NCI-H128 (cell line): ENCODE results near the gene HUNK.

ENCODE experiments used
- DNase-seq: peaks from one replicate; lab custom pipeline; 2025; ENCODE audit not compliant: unreplicated experiment; lab: John Stamatoyannopoulos, UW

The HUNK gene

GRCh38 chr21:32044205-32045180, 171.7 kb downstream of the HUNK start:
- DNase-seq = no peak

DNA sequence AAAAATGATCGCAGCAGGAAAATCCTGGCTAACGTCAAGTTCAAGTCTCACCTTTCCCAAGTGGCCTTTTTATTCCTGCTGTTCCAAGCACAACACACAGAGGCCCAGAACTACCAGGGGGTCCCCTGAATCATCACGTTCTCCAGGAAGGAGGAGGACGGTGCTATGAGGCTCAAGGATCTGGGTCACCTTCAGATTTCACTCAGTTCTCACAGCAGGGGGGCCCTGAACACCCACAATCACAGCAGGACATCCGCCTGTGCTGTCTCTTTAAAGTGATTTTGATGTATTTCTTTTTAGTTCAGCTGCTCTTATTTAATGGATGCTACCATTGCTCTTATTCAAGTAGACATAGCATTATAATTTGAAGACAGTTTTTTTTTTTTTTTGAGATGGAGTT, 173.4 kb downstream of the HUNK start:
- DNase-seq = no peak

GRCh38 chr21:32048353-32048752, 175.5 kb downstream of the HUNK start:
- DNase-seq = no peak
